HepG2 (cell line): ENCODE measurements around the gene SPACDR. TPM values are rescaled to one million over a fixed set of nuclear protein-coding genes. Genes with fewer than 3 reads are reported as not detected.

Source experiments
- ATAC-seq: fragments of 200-7000 bp; cut with Tn5 transposase; 3 replicates; pipeline ENCODE4 v1.9.1; 2020; ENCODE audit warnings: mild to moderate bottlenecking, moderate library complexity
- BruUV-seq: library from RNA; stranded (reverse); fragments of 400-500 nt; replicated peaks from 2 replicates; lab custom pipeline; 2021; lab: Mats Ljungman, UMichigan
- CTCF ChIA-PET: fragments of 300-600 bp; formaldehyde crosslinking; extraction: SDS; loops from one replicate; lab custom pipeline; 2021; ENCODE audit warnings: low total read pairs, inconsistent platforms, low intra/inter-chr PET ratio; lab: Yijun Ruan, JAX
- POLR2A ChIA-PET: fragments of 350-600 bp; sonication (Branson Sonifier 250); formaldehyde crosslinking; loops from one replicate; lab custom pipeline; 2020; ENCODE audit warnings: antibody characterized with exemption, inconsistent platforms; lab: Yijun Ruan, JAX
- DNase-seq: peaks from one replicate; pipeline ENCODE4 v3.0.0-alpha.2; 2015; ENCODE audit warnings: low spot score
- FAIRE-seq: peaks from 3 replicates; lab custom pipeline; 2011; peaks lifted over from hg19 to GRCh38; lab: Jason Lieb, UNC
- H2AFZ ChIP-seq: one replicate; pipeline ENCODE4 v1.6.1; 2011; ENCODE audit warnings: low read length, inconsistent platforms
- H3K27ac ChIP-seq: fragments of 300-600 bp; 3 replicates; pipeline ENCODE4 v1.8.0; 2011; ENCODE audit warnings: mixed run types, mild to moderate bottlenecking, mixed read lengths, low read length, inconsistent platforms; ENCODE audit not compliant: insufficient read depth; ENCODE audit errors: extremely low read length
- H3K27me3 ChIP-seq, 2 experiments: fragments of 200-600 bp in 1 of 2; 2 replicates in 1 of 2; 3 replicates in 1 of 2; pipeline versions ENCODE4 v1.6.0 to v1.8.0; 2011; ENCODE audit warnings: low read length in 2 of 2, mild to moderate bottlenecking in 2 of 2, moderate library complexity in 2 of 2, inconsistent platforms in 1 of 2; ENCODE audit not compliant: insufficient read depth in 2 of 2, control insufficient read depth in 1 of 2
- H3K36me3 ChIP-seq, 2 experiments: fragments of 200-600 bp in 1 of 2; replicated peaks in 1 of 2; 2 replicates in 1 of 2; 3 replicates in 1 of 2; pipeline versions ENCODE4 v1.5.1 to v1.8.0; 2011; ENCODE audit warnings: low read length in 2 of 2, inconsistent platforms in 1 of 2; ENCODE audit not compliant: insufficient read depth in 2 of 2, control insufficient read depth in 1 of 2
- H3K4me1 ChIP-seq: 2 replicates; pipeline ENCODE4 v1.5.1; 2012; ENCODE audit warnings: low read length, inconsistent platforms; ENCODE audit not compliant: insufficient read depth
- H3K4me2 ChIP-seq: 2 replicates; pipeline ENCODE4 v1.6.0; 2011; ENCODE audit warnings: low read depth, low read length, inconsistent platforms
- H3K4me3 ChIP-seq, 3 experiments: fragments of 200-600 bp in 1 of 3; sonication (generic), shearing (Covaris generic) in 1 of 3; replicated peaks in 1 of 3; 2 replicates each; pipeline ENCODE4 v1.5.1; 2011 to 2016; ENCODE audit warnings: low read length in 3 of 3, inconsistent platforms in 2 of 3, low read depth in 2 of 3, mild to moderate bottlenecking in 2 of 3, control low read depth in 1 of 3, mixed read lengths in 1 of 3; ENCODE audit not compliant: insufficient read depth in 1 of 3
- H3K79me2 ChIP-seq: one replicate; pipeline ENCODE4 v1.6.1; 2011; ENCODE audit warnings: low read length, inconsistent platforms; ENCODE audit not compliant: insufficient read depth
- H3K9ac ChIP-seq: 2 replicates; pipeline ENCODE4 v1.6.0; 2011; ENCODE audit warnings: mild to moderate bottlenecking, low read depth, low read length, inconsistent platforms; ENCODE audit not compliant: insufficient read depth
- H3K9me3 ChIP-seq: 2 replicates; pipeline ENCODE4 v1.5.1; 2012; ENCODE audit warnings: mild to moderate bottlenecking, low read length
- H4K20me1 ChIP-seq: 2 replicates; pipeline ENCODE4 v1.6.0; 2011; ENCODE audit warnings: inconsistent platforms, mild to moderate bottlenecking, low read length, moderate library complexity; ENCODE audit not compliant: insufficient read depth
- CEBPB ChIP-seq: IDR thresholded peaks from 2 replicates; pipeline ENCODE4 v1.6.1; 2011; ENCODE audit warnings: low read depth, low read length, improper control_type of control experiment, borderline replicate concordance
- KDM5B ChIP-seq: sonication (generic); formaldehyde crosslinking; IDR thresholded peaks from 2 replicates; pipeline ENCODE4 v1.4.0; 2020; ENCODE audit warnings: missing genetic modification reagents, mild to moderate bottlenecking, borderline replicate concordance
- KLF16 ChIP-seq, 2 experiments: sonication (generic) in 1 of 2; formaldehyde crosslinking in 1 of 2; IDR thresholded peaks; 2 replicates each; pipeline versions ENCODE4 v1.6.1 to v1.8.0; 2016 to 2023; ENCODE audit warnings: missing genetic modification reagents in 2 of 2, missing compliant biosample characterization in 1 of 2
- LCORL ChIP-seq, 2 experiments: fragments of 450-650 bp in 1 of 2; sonication (generic) in 1 of 2; formaldehyde crosslinking in 1 of 2; IDR thresholded peaks; 2 replicates each; pipeline versions ENCODE4 v1.5.0 to v1.6.1; 2017 to 2020; ENCODE audit warnings: antibody characterized with exemption in 1 of 2, missing genetic modification reagents in 1 of 2
- NFE2L1 ChIP-seq: sonication (generic); formaldehyde crosslinking; IDR thresholded peaks from 2 replicates; pipeline ENCODE4 v1.4.0; 2020; ENCODE audit warnings: missing genetic modification reagents, mild to moderate bottlenecking, borderline replicate concordance
- SCMH1 ChIP-seq: sonication (generic); formaldehyde crosslinking; IDR thresholded peaks from 2 replicates; pipeline ENCODE4 v1.9.0; 2021; ENCODE audit warnings: missing genetic modification reagents, mild to moderate bottlenecking, borderline replicate concordance
- TAF1 ChIP-seq: sonication (generic); formaldehyde crosslinking; IDR thresholded peaks from 2 replicates; pipeline ENCODE4 v1.4.0; 2020; ENCODE audit warnings: missing genetic modification reagents
- TBL1XR1 ChIP-seq: fragments of 150-350 bp; IDR thresholded peaks from 2 replicates; pipeline ENCODE4 v1.6.1; 2014; ENCODE audit warnings: borderline replicate concordance, low read length; ENCODE audit not compliant: partially characterized antibody
- ZEB1 ChIP-seq: IDR thresholded peaks from 2 replicates; pipeline ENCODE4 v1.6.1; 2012; ENCODE audit warnings: mild to moderate bottlenecking, low read depth, inconsistent platforms; ENCODE audit not compliant: insufficient replicate concordance
- ZFAT ChIP-seq: sonication (generic); formaldehyde crosslinking; conservative IDR thresholded peaks from 2 replicates; pipeline ENCODE4 v1.8.1; 2023; ENCODE audit warnings: missing genetic modification reagents, inconsistent platforms
- ZFP37 ChIP-seq: sonication (generic); formaldehyde crosslinking; IDR thresholded peaks from 2 replicates; pipeline ENCODE4 v1.4.0; 2020; ENCODE audit warnings: missing genetic modification reagents, borderline replicate concordance
- ZNF256 ChIP-seq: sonication (generic); formaldehyde crosslinking; conservative IDR thresholded peaks from 2 replicates; pipeline ENCODE4 v1.4.0; 2020; ENCODE audit warnings: missing genetic modification reagents
- ZNF563 ChIP-seq: sonication (generic); formaldehyde crosslinking; IDR thresholded peaks from 2 replicates; pipeline ENCODE4 v1.8.0; 2022; ENCODE audit warnings: mild to moderate bottlenecking, moderate library complexity, missing genetic modification reagents
- WGBS: methylation state at CpG from one replicate; pipeline ENCODE4 v1.1.6; 2017; ENCODE audit warnings: low lambda C conversion rate; 5-methylcytosine and 5-hydroxymethylcytosine counted together
- in situ Hi-C: cut with HindIII; loops from 2 replicates; pipeline ENCODE4 v1.10.0; 2017; ENCODE audit warnings: low pct_unique_long_range_greater_than_20kb; ENCODE audit not compliant: extremely low pct_ligation_motif_present
- intact Hi-C: fragments of 100-400 bp; cut with micrococcal nuclease; formaldehyde crosslinking; loops from one replicate; pipeline ENCODE4 v1.10.0; 2022; ENCODE audit not compliant: unreplicated experiment
- polyA plus RNA-seq, 8 experiments: library from polyadenylated mRNA; depleted of rRNA in 3 of 8; stranded (reverse) in 7 of 8; unstranded in 1 of 8; fragments of >200 nt; fragmentation: Illumina TruSeq in 4 of 8; extraction: Trizol in 4 of 8; gene quantifications; 2 replicates each; pipeline versions ENCODE4 v1.2.1 to v1.2.3, GENCODE V29; 2011 to 2016; ENCODE audit warnings: low read depth in 4 of 8, missing spikeins in 1 of 8, mixed read lengths in 1 of 8; ENCODE audit not compliant: insufficient read depth in 1 of 8
- total RNA-seq, 5 experiments: library from RNA; depleted of rRNA; stranded (reverse); fragments of >200 nt; fragmentation: Illumina TruSeq; extraction: Trizol; gene quantifications; 2 replicates each; pipeline ENCODE4 v1.2.3, GENCODE V29; 2016; ENCODE audit warnings: low read depth in 1 of 5
- TF ChIP-seq, protein P1 (sequence below): sonication (generic); formaldehyde crosslinking; IDR thresholded peaks from 2 replicates; pipeline ENCODE4 v1.5.0; 2020; ENCODE audit warnings: mild to moderate bottlenecking, missing genetic modification reagents
- TF ChIP-seq, protein P2 (sequence below): sonication (generic); formaldehyde crosslinking; IDR thresholded peaks from 2 replicates; pipeline ENCODE4 v1.8.0; 2022; ENCODE audit warnings: missing genetic modification reagents, low read depth, mild to moderate bottlenecking, borderline replicate concordance
- TF ChIP-seq, protein P3 (sequence below): sonication (generic); formaldehyde crosslinking; IDR thresholded peaks from 2 replicates; pipeline ENCODE4 v1.5.1; 2020; ENCODE audit warnings: missing genetic modification reagents, mild to moderate bottlenecking, borderline replicate concordance
- TF ChIP-seq, protein P4 (sequence below): sonication (generic); formaldehyde crosslinking; IDR thresholded peaks from 2 replicates; pipeline ENCODE4 v1.5.1; 2020; ENCODE audit warnings: missing genetic modification reagents, mild to moderate bottlenecking, borderline replicate concordance

Gene SPACDR
- total and polyA plus RNA-seq, 2 of the 13 experiments (the other 11 are each of a cell fraction or from before 2014, with no cell fraction given): 0.41 TPM; not detected in 1

DNA sequence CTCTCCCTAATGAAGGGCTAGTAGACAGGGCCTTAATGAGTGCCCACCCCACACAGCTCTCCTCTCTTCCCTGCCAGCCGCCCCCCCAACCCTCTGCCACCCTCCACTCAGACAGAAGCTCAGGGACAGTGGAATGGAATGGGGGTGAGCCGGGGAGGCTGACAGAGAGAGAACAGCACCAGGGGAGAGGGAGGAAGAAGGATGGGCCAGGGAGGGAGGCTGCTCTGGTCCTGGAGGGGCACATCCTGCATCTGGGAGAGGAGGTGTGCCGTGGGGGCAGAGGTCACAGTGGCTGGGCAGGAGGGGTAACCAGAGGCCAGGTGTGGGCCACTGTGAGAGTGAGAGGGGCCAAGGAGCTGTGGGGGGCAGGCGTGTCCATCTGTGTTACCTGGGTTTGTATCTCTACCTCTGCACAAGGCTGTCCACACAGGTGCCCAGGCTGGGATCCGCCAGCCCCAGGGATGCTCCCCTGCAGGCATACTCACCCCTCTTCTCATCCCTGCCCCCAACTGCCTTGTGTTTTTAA lies 22.1 kb upstream of the SPACDR start:
- no peak for FAIRE-seq
- Histone ChIP-seq H3K27me3 (peaks cover 3 to 51% of the 10 kb centered on the region in 2 experiments), H2AFZ (no peak overlapping the region), H3K9ac (no peak overlapping the region), H3K27ac (no peak overlapping the region), H3K4me1 (peaks cover 63% of the 10 kb centered on the region), H4K20me1 (no peaks in the 10 kb centered on the region), H3K36me3 (no peaks in the 10 kb centered on the region), H3K4me2 (no peak overlapping the region), H3K4me3 (no peak overlapping the region), H3K9me3 (no peaks in the 10 kb centered on the region), H3K79me2 (no peaks in the 10 kb centered on the region)
- intact Hi-C loops: no loop called here
- POLR2A ChIA-PET: no interaction called here
- no TSS peak for BruUV-seq
- CTCF ChIA-PET: no interaction called here
- TF ChIP-seq ZNF563 (no peak), KDM5B (no peak), LCORL (IDR thresholded peaks at IDR 0.05) (no peak), LCORL (CRISPR knock-in tag; IDR thresholded peaks at IDR 0.05) (no peak), TBL1XR1 (no peak), KLF16 (CRISPR knock-in tag; IDR thresholded peaks at IDR 0.05) (no peak), ZNF256 (no peak), ZEB1 (no peak), CEBPB (no peak), ZFAT (no peak), TAF1 (CRISPR knock-in tag) (no peak), SCMH1 (CRISPR knock-in tag) (no peak), ZFP37 (CRISPR knock-in tag) (no peak), NFE2L1 (CRISPR knock-in tag) (no peak)
- TF ChIP-seq, protein P1, sequence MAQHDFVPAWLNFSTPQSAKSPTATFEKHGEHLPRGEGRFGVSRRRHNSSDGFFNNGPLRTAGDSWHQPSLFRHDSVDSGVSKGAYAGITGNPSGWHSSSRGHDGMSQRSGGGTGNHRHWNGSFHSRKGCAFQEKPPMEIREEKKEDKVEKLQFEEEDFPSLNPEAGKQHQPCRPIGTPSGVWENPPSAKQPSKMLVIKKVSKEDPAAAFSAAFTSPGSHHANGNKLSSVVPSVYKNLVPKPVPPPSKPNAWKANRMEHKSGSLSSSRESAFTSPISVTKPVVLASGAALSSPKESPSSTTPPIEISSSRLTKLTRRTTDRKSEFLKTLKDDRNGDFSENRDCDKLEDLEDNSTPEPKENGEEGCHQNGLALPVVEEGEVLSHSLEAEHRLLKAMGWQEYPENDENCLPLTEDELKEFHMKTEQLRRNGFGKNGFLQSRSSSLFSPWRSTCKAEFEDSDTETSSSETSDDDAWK (CRISPR knock-in tag): no peak
- TF ChIP-seq, protein P2, sequence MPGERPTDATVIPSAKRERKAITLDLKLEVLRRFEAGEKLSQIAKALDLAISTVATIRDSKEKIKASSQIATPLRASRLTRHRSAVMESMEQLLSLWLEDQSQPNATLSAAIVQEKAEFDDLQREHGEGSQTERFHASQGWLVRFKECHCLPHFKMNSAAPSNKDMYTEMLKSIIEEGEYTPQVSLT: no peak
- TF ChIP-seq, protein P3, sequence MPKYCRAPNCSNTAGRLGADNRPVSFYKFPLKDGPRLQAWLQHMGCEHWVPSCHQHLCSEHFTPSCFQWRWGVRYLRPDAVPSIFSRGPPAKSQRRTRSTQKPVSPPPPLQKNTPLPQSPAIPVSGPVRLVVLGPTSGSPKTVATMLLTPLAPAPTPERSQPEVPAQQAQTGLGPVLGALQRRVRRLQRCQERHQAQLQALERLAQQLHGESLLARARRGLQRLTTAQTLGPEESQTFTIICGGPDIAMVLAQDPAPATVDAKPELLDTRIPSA: no peak
- TF ChIP-seq, protein P4, sequence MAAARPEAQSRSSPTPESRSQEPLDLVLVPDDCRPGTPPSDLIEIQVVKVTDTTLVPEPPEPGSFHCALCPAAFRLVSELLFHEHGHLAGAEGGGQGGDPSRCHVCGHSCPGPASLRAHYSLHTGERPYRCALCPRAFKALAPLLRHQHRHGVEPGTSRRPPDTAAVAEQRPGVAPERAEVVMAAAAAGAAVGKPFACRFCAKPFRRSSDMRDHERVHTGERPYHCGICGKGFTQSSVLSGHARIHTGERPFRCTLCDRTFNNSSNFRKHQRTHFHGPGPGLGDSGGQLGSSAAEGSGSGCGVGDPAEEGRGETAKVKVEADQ (CRISPR knock-in tag): no peak
- ATAC-seq: no peak
- WGBS: 3% methylated on average over 2 of the region's 5 CpGs
- no peak for DNase-seq
- in situ Hi-C loops: loop anchor here (5.0 kb wide), 1 partner anchor 81 kb away; no protein-coding TSS in a partner anchor
